Smooth muscle cell of the brain vasculature (primary cell): ENCODE measurements around the gene SMIM30.

Experiments used
- DNase-seq: peaks from one replicate; pipeline ENCODE4 v3.0.0-alpha.2; 2012; ENCODE audit warnings: low read depth, low spot score

The SMIM30 gene

DNA sequence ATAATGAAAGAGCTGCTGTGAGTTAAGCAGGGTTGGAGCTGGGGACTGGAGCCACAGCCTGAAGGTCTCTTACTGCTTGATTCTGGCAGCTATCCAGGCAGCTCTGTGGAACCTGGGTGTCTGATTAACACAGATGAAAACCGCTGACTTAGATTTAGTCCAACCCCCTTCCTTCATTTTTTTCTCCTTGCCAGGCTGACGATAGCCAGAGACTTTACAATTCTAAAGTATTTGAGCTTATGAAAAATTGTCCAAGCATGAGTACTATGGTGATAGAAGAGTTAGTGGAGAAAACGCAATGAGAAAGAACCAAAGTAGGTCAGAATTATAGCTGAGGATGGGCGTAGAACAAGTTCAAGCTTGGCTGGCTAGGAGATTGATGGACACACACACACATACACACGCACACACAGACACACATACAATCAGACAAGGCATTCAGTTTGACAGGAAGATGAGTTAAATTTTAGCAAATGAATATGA, 18.2 kb downstream of the SMIM30 start:
- DNase-seq = no peak

DNA sequence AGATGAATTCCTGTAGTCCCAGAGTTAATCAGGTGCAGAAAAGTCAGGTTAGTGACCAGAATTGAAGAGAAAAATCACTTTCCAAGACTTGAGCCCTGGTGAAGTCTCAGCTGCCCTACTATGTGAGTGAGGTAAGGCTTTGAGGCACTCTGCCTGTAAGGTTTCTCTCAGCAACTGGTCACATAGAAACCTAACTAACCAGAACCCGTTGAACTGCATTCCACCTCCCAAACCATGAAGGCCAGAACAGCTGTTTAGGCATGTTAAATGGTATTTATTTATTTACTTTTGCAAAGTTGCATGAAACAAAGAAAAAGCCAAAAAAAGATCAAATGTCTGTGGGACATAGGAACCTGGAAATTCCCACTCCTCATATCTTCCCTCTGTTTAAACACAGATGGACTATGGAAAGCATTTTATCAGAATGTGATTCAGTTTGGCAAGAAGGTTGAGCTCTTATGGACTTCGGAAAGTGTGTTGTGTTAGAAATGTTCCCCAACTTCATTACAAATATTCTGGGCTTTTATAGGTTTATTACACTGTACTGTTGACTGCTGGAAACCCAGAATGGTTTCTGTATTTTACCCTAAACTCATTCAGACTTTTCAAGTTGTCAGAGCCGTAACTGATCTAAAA, 19.0 kb downstream of the SMIM30 start:
- DNase-seq = no peak

DNA sequence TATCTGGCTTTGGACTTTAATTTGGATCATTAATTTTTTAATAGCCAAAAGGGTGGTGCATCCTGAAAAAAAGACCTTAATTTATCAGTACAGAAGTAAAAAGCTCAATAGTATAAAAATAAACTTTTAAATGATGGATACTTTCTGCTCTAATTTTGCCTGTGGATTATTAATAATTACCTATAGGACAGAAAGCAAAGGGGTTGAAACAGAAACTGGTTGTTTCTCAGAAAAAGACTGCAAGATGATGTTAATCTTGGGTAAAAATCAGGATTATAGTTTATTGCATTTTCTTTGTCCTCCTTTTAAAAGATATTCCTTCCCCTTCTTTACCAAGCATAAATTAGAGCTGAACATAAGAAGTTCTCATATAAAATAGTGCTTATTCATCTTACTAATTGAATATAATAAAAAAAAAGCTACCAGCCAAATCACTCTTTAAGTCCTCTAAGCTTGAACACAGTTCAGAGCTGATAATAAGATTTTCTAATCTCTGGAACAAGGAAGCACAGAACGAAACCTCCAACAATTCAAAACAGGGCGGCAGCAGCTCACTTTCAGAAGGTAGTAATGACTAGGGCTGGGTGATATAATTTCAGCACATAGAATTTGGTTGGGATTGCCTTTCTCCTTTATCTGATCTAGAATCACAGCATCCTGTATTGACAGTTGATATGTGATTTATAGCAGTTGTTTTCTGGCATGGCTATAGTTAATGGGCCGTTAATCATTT, 23.7 kb downstream of the SMIM30 start:
- no peak for DNase-seq

DNA sequence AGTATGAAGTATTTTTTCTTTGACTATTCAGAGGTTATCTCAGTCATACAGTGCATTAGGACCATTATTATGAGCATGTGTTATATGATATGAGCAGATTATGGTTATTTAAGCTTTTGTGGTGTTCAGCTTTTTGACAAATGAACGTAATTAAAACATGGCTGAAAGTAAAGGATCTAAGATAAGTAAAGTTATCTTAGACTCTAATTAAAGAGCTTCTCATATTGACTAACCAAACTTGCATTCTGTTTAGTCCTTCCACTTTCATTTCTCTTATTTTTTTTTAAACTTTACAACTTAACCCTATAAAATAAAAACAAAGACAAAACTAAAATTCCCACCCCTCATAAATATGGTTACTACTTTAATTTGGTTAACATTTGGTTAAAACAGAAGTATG, 24.8 kb downstream of the SMIM30 start:
- no peak for DNase-seq

DNA sequence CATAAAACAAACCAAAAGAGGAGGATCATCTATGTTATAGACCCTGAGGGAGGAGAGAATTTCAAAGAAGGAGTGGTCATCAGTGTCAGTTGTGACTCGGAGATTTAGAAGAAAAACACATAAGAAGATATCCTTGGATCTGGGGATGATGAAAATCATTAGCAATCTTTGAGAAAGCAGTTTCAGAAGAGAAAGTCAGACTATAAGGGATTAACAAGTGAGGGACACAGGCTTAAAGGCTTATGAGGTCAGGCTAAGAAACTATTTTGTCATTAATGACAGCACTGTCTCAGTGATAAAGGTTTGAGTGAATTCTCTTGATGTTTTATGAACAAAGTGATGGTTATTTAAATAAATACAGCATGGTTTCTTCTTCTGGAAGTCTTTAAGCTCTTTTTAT, 25.6 kb downstream of the SMIM30 start:
- no peak for DNase-seq

DNA sequence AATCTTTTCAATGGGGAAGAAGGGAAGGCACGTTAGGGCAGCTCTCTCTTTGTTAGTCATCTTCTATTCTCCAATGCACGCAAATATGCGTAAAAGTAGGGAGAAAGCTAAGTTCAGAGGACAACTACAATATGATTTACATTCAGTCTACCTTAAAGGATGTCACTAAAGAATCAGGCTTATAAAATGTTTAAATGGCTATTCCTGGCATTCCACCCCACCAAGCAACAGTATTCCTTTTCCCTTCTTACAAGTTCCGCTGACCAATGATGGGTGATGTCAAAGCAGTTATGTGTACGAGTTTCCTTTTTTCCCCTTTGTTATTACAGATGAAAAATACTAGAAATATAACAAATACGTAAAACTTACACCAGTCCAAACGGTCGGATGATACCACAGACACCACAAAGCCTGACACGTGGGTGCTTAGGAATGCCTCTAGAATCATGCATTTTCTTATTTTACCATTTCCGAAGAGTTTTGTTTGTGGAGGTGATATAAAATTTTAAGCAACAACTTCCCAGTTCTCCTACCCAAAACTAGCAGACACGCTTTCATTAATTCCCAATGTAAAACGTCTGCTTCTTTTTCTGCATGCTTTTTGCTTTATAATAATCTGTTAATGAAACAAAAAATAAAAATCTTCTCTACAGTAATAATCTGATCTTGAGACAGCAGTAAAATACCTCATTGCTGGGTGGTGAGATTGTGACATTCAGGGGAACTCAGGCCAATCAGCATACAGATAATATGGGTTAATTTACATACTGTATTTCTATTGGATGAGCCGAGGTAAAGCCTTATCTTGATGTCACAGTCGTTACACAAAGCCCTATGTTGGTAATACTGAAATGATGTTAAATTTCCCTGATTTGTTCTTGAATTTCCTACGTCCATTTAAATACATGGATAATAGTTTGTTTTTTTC, 31.0 kb downstream of the SMIM30 start:
- peak; percentile 63 for DNase-seq

DNA sequence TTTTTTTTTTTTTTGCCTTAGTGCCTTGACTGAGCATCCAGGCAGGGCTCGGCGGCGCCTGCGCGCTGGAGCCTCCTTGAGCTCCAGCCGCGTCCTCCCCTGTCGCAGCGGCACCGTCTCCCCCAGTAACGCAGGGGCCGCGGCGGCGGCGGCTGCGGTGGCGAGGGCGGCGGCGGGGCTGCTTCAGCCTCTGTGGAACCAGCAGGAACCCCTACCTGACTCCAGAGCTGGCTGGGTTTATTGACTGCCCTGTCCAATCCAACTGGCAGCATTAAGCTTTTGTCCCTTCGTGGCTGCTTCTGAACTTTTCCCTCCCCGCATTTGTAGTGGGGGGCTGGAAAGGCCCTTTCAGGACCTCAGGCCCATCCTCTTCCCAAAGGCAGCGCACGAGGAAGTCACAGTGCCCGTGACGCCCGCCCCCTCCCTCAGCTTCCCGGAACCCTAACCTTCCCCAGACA, 31.9 kb downstream of the SMIM30 start, which contains the start of gene GPR85:
Gene GPR85, minus strand, starts transcription at position 397 of the 458 bp plus-strand sequence. CDS start 2,106 bp downstream, outside the sequence.
- no peak for DNase-seq

DNA sequence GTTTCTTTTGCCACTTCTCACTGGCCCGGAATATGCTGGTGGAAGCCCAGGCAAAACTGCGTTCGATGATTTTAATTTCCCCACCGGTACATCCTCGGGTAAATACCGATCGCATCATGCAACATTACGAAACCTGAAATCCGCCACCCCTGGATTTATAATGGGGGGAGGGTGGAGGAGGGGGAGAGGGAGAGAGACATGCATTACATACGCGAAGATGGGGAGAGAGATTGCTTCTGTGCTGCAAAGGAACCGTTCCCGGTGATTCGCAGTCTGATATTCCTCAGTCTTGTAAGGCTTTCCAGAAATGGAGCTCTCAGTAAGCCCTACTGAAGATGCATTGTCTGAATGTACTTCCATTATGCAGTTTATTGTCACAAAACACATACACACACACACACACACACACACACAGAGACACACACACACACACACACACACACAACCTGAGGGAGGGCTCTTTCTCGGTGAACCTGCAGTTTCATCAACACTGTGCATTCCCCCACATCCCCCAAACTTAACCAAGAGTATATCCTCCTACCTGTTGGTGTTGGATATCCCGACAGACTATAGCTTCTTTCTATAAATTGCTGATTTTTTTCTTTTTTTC, 32.5 kb downstream of the SMIM30 start:
- DNase-seq = no peak

DNA sequence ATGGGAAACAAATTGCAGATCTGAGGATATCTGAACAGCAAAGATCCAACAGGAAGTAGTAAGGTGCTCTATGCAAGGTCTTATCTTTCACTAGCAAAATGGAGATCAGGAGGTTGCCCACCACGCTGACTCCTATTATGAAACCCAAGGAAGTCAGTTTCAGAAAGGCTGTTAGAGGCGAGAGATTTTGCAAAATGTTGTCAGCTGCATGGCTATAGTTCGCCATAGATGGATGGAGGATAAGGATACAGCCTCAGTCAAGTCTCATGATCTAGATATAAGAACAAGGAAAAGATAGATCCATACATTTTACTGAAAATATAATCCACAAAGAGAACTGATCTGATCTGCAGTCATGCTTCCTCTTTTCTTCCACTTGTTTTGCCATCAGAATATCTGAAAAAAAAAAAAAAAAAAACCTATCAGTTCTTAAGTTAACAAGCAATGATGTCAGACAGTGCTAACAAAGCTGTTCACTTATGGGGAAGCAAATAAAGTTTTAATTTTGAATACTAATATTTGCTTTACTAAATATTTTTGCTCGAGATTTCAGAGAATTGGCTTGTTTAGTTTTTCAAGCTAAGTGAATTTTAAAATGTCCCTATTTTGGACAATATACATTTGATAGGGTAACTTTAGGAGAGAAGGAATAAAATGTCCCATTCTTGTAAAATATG, 33.7 kb downstream of the SMIM30 start:
- DNase-seq = no peak

DNA sequence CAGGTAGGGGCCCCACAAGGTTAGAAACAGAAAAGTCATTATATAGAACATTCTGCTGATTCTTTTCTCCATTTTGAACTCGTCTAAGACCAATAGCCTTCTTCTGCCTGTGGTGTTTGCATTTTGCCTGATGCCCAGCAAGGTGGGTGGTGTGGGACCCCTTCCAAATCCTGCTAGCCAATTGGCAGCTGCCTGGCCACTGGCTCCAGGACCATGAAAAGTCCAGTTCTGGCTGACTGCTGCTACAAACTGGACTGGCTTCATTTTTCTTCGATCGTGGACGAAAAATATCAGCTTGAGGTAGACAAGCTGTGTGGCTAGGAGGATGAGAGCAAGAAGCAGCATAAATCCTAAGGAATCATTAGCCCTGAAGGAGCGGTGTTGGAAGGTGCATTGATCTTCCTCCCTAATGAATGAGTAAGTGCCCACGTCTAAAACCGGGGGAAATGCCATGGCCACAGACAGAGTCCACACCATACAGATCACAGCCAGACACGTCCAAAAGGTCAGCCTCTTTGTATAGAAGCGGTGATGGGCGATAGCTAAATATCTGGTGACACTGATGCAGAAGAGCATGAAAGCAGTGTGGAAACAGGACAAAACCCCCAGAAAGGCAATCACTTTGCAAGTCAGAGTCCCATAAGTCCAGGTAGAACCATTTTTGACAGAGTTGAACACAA, 34.4 kb downstream of the SMIM30 start:
- DNase-seq = no peak

DNA sequence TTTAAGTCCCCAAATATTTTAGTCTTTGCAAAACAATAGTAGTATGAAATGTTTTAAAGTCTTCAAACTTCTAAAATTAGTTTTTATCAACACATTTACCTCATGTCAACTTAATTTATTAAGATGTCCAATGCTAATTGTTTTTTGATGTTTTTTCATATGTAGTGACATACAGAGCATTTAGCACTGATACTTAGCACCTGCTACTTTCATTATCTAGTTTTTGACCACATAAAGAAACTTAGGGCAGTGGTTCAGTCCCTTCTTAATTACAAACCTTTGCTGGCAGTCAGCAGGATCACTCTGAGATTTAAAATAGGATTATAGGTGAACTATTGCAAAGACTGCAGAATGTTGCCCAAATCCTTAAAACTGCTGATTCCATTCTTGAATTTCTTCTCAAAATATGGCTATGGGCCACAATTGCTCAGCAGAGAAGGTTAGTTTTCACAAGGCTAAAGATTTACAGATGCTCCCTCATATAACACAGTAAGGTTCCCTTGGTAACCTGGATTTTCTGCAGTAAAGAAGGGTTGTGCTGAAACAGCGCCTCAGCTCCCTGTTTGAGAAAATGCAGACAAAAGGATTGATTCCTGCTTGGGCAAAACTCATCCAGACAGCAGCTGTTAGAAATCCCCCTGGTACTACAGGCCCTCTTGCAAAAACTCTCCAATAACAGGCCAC, 35.1 kb downstream of the SMIM30 start:
- no peak for DNase-seq

DNA sequence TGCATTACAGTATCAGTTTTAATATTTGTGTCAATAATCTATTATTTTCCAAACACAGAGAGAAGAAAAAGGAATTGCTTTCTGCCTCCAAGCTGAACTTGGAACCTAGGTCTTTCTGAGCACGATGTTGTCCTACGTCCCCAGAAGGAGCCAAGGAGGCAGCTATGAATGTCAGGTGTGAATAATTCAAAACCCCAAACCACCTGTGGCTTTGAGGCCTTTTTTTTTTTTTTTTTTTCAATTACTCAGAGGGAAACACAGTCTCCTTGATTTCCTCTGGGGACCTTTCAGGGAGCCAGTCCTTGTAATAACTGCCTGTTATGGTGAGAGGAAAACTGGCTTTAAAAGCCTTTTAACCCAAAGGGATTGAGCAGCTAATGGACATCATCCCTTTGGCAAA, 40.0 kb downstream of the SMIM30 start:
- DNase-seq = no peak

DNA sequence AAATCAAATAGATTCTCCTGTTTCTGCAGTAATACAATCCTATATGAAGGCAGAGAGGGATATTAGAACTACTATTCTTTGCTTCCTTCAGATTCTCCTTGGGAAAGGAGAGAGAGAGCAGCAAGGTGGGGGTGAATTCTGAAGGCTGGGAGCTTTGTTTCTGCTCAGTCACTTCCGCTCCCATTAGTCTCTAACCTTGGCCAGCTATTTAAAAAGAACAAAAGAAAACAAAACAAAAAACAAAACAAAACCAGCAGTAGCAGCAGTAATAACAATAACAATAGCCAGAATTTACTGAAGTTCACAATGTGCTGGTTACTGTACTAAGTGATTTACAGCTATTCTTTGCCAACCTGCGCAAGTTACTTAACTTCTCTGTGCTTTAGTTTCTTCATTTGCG, 41.7 kb downstream of the SMIM30 start:
- DNase-seq = no peak

DNA sequence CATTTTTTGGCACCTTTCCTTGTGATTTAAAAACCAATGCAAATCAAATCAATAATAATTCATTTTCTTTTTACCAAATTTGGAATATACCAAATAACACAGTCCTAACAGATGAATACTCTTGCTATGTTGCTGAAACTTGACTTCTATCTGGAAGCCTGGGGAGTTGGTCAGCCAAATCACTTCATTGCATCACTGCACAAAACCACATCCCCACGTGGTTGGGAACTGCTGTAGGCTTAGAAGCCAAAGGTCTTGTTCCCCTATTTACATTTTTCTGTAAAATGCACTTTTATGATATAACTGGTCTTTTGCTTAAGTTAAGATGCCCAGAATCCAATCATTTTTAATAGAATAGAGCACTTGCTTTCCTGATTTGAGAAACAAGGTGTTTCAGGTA, 46.9 kb downstream of the SMIM30 start:
- DNase-seq = peak; percentile 9
